ENCODE measurements around the gene GOLT1A. TPM values are rescaled to one million over a fixed set of nuclear protein-coding genes. Genes with fewer than 3 reads are reported as not detected.
A peak's percentile ranks its signal among the peaks of the same experiment; 100 is the strongest.
"Not testable (repeated sequence)": the region's sequence is repeated elsewhere in the genome, so short reads cannot be mapped to it uniquely, and the experiment has no call there.

GOLT1A gene
- polyA plus RNA-seq, 2 donors: 0.42 to 0.81 TPM

- peaks cover 0 to 9% of the 10 kb centered on the region in 2 donors for H3K36me3 ChIP-seq (ENCODE audit: control insufficient read depth in 2 of 2, insufficient read depth in 2 of 2, low read length in 1 of 2)
- H3K27ac ChIP-seq (ENCODE audit: low read depth in 2 of 2, low read length in 1 of 2): no peak overlapping the region
- no peak overlapping the region for H3K4me3 ChIP-seq (ENCODE audit: low read depth in 1 of 2, low read length in 2 of 2)
- 81 to 86% methylated on average over 7 of the region's 7 CpGs for WGBS, 2 donors
- no peaks in the 10 kb centered on the region for H3K27me3 ChIP-seq (ENCODE audit: control insufficient read depth in 1 of 2, insufficient read depth in 2 of 2, low read length in 2 of 2)
- no peaks in the 10 kb centered on the region for H3K9me3 ChIP-seq (ENCODE audit: control insufficient read depth in 2 of 2, insufficient read depth in 1 of 2, low read depth in 1 of 2, low read length in 1 of 2)
- H3K4me1 ChIP-seq (ENCODE audit: control insufficient read depth in 2 of 2, insufficient read depth in 2 of 2, low read length in 1 of 2): no peaks in the 10 kb centered on the region
Measured at GRCh38 chr1:204249736-204250427, 36.1 kb upstream of the GOLT1A start.

- 85 to 93% methylated on average over 3 of the region's 3 CpGs for WGBS, 2 donors
- no peak overlapping the region for H3K27ac ChIP-seq (ENCODE audit: low read depth in 2 of 2, low read length in 1 of 2)
- H3K27me3 ChIP-seq (ENCODE audit: control insufficient read depth in 1 of 2, insufficient read depth in 2 of 2, low read length in 2 of 2): no peaks in the 10 kb centered on the region
- no peaks in the 10 kb centered on the region for H3K4me1 ChIP-seq (ENCODE audit: control insufficient read depth in 2 of 2, insufficient read depth in 2 of 2, low read length in 1 of 2)
- no peaks in the 10 kb centered on the region for H3K9me3 ChIP-seq (ENCODE audit: control insufficient read depth in 2 of 2, insufficient read depth in 1 of 2, low read depth in 1 of 2, low read length in 1 of 2)
- peaks cover 0 to 9% of the 10 kb centered on the region in 2 donors for H3K36me3 ChIP-seq (ENCODE audit: control insufficient read depth in 2 of 2, insufficient read depth in 2 of 2, low read length in 1 of 2)
- H3K4me3 ChIP-seq (ENCODE audit: low read depth in 1 of 2, low read length in 2 of 2): no peak overlapping the region
Measured at GRCh38 chr1:204248954-204249353, 35.2 kb upstream of the GOLT1A start.

- Histone ChIP-seq H3K27me3 (ENCODE audit: control insufficient read depth in 1 of 2, insufficient read depth in 2 of 2, low read length in 2 of 2) (no peaks in the 10 kb centered on the region), H3K27ac (ENCODE audit: low read depth in 2 of 2, low read length in 1 of 2) (no peak overlapping the region), H3K9me3 (ENCODE audit: control insufficient read depth in 2 of 2, insufficient read depth in 1 of 2, low read depth in 1 of 2, low read length in 1 of 2) (no peaks in the 10 kb centered on the region), H3K4me1 (ENCODE audit: control insufficient read depth in 2 of 2, insufficient read depth in 2 of 2, low read length in 1 of 2) (no peaks in the 10 kb centered on the region), H3K4me3 (ENCODE audit: low read depth in 1 of 2, low read length in 2 of 2) (no peak overlapping the region), H3K36me3 (ENCODE audit: control insufficient read depth in 2 of 2, insufficient read depth in 2 of 2, low read length in 1 of 2) (peaks cover 0 to 10% of the 10 kb centered on the region in 2 donors)
- WGBS, 2 donors: 95 to 97% methylated on average over 4 of the region's 4 CpGs
Measured at GRCh38 chr1:204246876-204247275, 33.1 kb upstream of the GOLT1A start.

GRCh38 chr1:204242920-204243319 lies 29.1 kb upstream of the GOLT1A start:
- Histone ChIP-seq H3K9me3 (ENCODE audit: control insufficient read depth in 2 of 2, insufficient read depth in 1 of 2, low read depth in 1 of 2, low read length in 1 of 2) (no peaks in the 10 kb centered on the region), H3K4me1 (ENCODE audit: control insufficient read depth in 2 of 2, insufficient read depth in 2 of 2, low read length in 1 of 2) (no peaks in the 10 kb centered on the region), H3K36me3 (ENCODE audit: control insufficient read depth in 2 of 2, insufficient read depth in 2 of 2, low read length in 1 of 2) (peaks cover 0 to 6% of the 10 kb centered on the region in 2 donors), H3K27me3 (ENCODE audit: control insufficient read depth in 1 of 2, insufficient read depth in 2 of 2, low read length in 2 of 2) (no peaks in the 10 kb centered on the region), H3K27ac (ENCODE audit: low read depth in 2 of 2, low read length in 1 of 2) (no peak overlapping the region), H3K4me3 (ENCODE audit: low read depth in 1 of 2, low read length in 2 of 2) (no peak overlapping the region)
- WGBS, 2 donors: 95 to 97% methylated on average over 10 of the region's 10 CpGs

- 91 to 95% methylated on average over 5 of the region's 5 CpGs for WGBS, 2 donors
- H3K36me3 ChIP-seq (ENCODE audit: control insufficient read depth in 2 of 2, insufficient read depth in 2 of 2, low read length in 1 of 2): peaks cover 0 to 6% of the 10 kb centered on the region in 2 donors
Measured at GRCh38 chr1:204241914-204242313, 28.1 kb upstream of the GOLT1A start.

GRCh38 chr1:204241050-204241449 lies 27.3 kb upstream of the GOLT1A start:
- H3K4me3 ChIP-seq (ENCODE audit: low read depth in 1 of 2, low read length in 2 of 2): no peak overlapping the region
- 38 to 54% methylated on average over 2 of the region's 2 CpGs for WGBS, 2 donors
- no peaks in the 10 kb centered on the region for H3K27me3 ChIP-seq (ENCODE audit: control insufficient read depth in 1 of 2, insufficient read depth in 2 of 2, low read length in 2 of 2)
- no peaks in the 10 kb centered on the region for H3K4me1 ChIP-seq (ENCODE audit: control insufficient read depth in 2 of 2, insufficient read depth in 2 of 2, low read length in 1 of 2)
- peaks cover 0 to 6% of the 10 kb centered on the region in 2 donors for H3K36me3 ChIP-seq (ENCODE audit: control insufficient read depth in 2 of 2, insufficient read depth in 2 of 2, low read length in 1 of 2)
- peak overlapping the region in 1 of 2 donors; percentile 26 for H3K27ac ChIP-seq (ENCODE audit: low read depth in 2 of 2, low read length in 1 of 2)
- H3K9me3 ChIP-seq (ENCODE audit: control insufficient read depth in 2 of 2, insufficient read depth in 1 of 2, low read depth in 1 of 2, low read length in 1 of 2): no peaks in the 10 kb centered on the region

More at GRCh38 chr1:204241914-204242313, 28.1 kb upstream of the GOLT1A start:
- Histone ChIP-seq H3K27ac (ENCODE audit: low read depth in 2 of 2, low read length in 1 of 2) (no peak overlapping the region), H3K9me3 (ENCODE audit: control insufficient read depth in 2 of 2, insufficient read depth in 1 of 2, low read depth in 1 of 2, low read length in 1 of 2) (no peaks in the 10 kb centered on the region), H3K4me1 (ENCODE audit: control insufficient read depth in 2 of 2, insufficient read depth in 2 of 2, low read length in 1 of 2) (no peaks in the 10 kb centered on the region), H3K27me3 (ENCODE audit: control insufficient read depth in 1 of 2, insufficient read depth in 2 of 2, low read length in 2 of 2) (no peaks in the 10 kb centered on the region), H3K4me3 (ENCODE audit: low read depth in 1 of 2, low read length in 2 of 2) (no peak overlapping the region)

- H3K9me3 ChIP-seq (ENCODE audit: control insufficient read depth in 2 of 2, insufficient read depth in 1 of 2, low read depth in 1 of 2, low read length in 1 of 2): no peaks in the 10 kb centered on the region
- no peak overlapping the region for H3K4me3 ChIP-seq (ENCODE audit: low read depth in 1 of 2, low read length in 2 of 2)
- WGBS, 2 donors: 70 to 77% methylated on average over 1 of the region's 1 CpG
- no peaks in the 10 kb centered on the region for H3K27me3 ChIP-seq (ENCODE audit: control insufficient read depth in 1 of 2, insufficient read depth in 2 of 2, low read length in 2 of 2)
- H3K27ac ChIP-seq (ENCODE audit: low read depth in 2 of 2, low read length in 1 of 2): no peak overlapping the region
- H3K4me1 ChIP-seq (ENCODE audit: control insufficient read depth in 2 of 2, insufficient read depth in 2 of 2, low read length in 1 of 2): no peaks in the 10 kb centered on the region
- H3K36me3 ChIP-seq (ENCODE audit: control insufficient read depth in 2 of 2, insufficient read depth in 2 of 2, low read length in 1 of 2): peaks cover 0 to 3% of the 10 kb centered on the region in 2 donors
Measured at GRCh38 chr1:204240233-204240632, 26.4 kb upstream of the GOLT1A start.

GRCh38 chr1:204239401-204239800 lies 25.6 kb upstream of the GOLT1A start:
- H3K4me3 ChIP-seq (ENCODE audit: low read depth in 1 of 2, low read length in 2 of 2); H3K27ac ChIP-seq (ENCODE audit: low read depth in 2 of 2, low read length in 1 of 2); H3K9me3 ChIP-seq (ENCODE audit: control insufficient read depth in 2 of 2, insufficient read depth in 1 of 2, low read depth in 1 of 2, low read length in 1 of 2); H3K27me3 ChIP-seq (ENCODE audit: control insufficient read depth in 1 of 2, insufficient read depth in 2 of 2, low read length in 2 of 2); H3K4me1 ChIP-seq (ENCODE audit: control insufficient read depth in 2 of 2, insufficient read depth in 2 of 2, low read length in 1 of 2); H3K36me3 ChIP-seq (ENCODE audit: control insufficient read depth in 2 of 2, insufficient read depth in 2 of 2, low read length in 1 of 2): not testable (repeated sequence)
- 77 to 83% methylated on average over 3 of the region's 3 CpGs for WGBS, 2 donors

- 88 to 90% methylated on average over 2 of the region's 2 CpGs for WGBS, 2 donors
- H3K9me3 ChIP-seq (ENCODE audit: control insufficient read depth in 2 of 2, insufficient read depth in 1 of 2, low read depth in 1 of 2, low read length in 1 of 2); H3K27me3 ChIP-seq (ENCODE audit: control insufficient read depth in 1 of 2, insufficient read depth in 2 of 2, low read length in 2 of 2); H3K27ac ChIP-seq (ENCODE audit: low read depth in 2 of 2, low read length in 1 of 2); H3K4me3 ChIP-seq (ENCODE audit: low read depth in 1 of 2, low read length in 2 of 2); H3K4me1 ChIP-seq (ENCODE audit: control insufficient read depth in 2 of 2, insufficient read depth in 2 of 2, low read length in 1 of 2); H3K36me3 ChIP-seq (ENCODE audit: control insufficient read depth in 2 of 2, insufficient read depth in 2 of 2, low read length in 1 of 2): not testable (repeated sequence)
Measured at GRCh38 chr1:204238520-204238919, 24.7 kb upstream of the GOLT1A start.

- not testable (repeated sequence) for H3K4me1 ChIP-seq (ENCODE audit: control insufficient read depth in 2 of 2, insufficient read depth in 2 of 2, low read length in 1 of 2); H3K9me3 ChIP-seq (ENCODE audit: control insufficient read depth in 2 of 2, insufficient read depth in 1 of 2, low read depth in 1 of 2, low read length in 1 of 2); H3K4me3 ChIP-seq (ENCODE audit: low read depth in 1 of 2, low read length in 2 of 2); H3K27me3 ChIP-seq (ENCODE audit: control insufficient read depth in 1 of 2, insufficient read depth in 2 of 2, low read length in 2 of 2); H3K36me3 ChIP-seq (ENCODE audit: control insufficient read depth in 2 of 2, insufficient read depth in 2 of 2, low read length in 1 of 2); H3K27ac ChIP-seq (ENCODE audit: low read depth in 2 of 2, low read length in 1 of 2)
- 99 to 100% methylated on average over 1 of the region's 1 CpG for WGBS, 2 donors
Measured at GRCh38 chr1:204237515-204237914, 23.7 kb upstream of the GOLT1A start.

Measured in esophagus (tissue), 2 donors.